HG02763 (cell line): ENCODE measurements around the gene ZNF592.

Source experiments
- ATAC-seq: cut with Tn5 transposase; IDR thresholded peaks from one replicate; pipeline ENCODE4 v1.9.1; 2021; ENCODE audit warnings: mild to moderate bottlenecking, moderate library complexity; ENCODE audit not compliant: unreplicated experiment

The ZNF592 gene

DNA sequence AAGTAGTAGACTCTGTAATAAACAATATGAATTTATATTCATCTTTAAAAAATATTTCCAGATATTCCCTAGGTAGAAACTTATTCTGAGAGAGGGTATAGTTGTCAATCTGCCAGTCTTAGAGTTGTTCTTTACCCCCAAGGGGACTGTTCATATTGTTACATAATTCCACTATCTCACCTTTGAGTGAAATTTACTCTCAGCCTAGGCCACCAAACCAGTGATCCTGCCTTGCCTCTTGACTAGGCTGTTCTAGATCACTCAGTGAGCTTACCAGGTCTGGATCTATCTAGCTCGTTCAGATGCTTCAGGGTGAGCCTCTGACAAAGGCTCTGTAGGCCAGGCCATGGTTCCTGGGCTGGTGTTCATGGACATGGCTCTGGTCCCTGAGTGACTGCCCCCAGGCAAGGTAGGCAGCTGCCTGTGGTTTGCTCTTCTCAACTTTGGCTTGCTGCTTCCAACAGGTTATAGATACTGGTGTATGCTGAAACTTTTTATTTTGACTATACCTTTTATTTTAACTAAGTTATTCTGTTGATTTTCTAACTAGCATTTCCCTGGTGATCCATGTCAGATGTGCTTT lies 27.6 kb downstream of the ZNF592 start:
- no peak for ATAC-seq

DNA sequence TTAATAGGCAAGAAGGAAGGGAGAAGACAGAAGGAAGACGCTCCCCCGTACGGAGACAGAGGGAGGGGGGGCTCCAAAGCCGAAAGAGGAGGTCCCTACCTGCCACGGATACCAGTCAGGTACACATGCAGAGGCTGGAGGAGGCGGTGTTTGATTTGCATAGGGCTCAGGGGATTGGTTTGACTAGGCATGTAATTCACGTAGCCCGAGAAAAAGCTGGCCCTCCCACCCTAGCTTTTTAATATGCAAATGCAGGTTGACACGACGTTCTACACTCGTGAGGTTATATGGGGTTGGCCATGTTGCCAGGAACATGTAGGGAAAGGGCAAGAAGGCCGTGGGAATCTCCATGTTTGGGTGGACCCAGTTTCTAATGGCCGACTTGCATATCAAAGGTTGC lies 29.8 kb downstream of the ZNF592 start:
- no peak for ATAC-seq

DNA sequence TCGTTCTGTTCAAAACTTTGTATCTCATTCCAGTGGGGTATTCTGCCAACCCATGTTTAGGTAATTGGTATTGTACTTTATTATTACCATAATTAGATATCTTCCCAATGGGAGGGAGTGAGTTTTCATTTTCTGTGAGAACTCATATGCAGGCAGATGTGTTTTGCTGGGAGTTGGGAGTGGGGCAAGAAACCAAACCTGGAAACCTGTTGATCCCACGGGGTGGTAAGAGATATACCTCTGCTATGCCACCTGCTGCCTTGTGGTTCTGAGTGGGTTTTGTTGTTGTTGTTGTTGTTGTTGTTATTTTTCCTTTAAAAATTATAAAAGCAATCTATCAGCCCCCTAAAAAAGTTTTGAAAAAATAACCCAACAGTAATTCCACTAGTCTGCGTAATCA lies 32.1 kb downstream of the ZNF592 start:
- no peak for ATAC-seq

DNA sequence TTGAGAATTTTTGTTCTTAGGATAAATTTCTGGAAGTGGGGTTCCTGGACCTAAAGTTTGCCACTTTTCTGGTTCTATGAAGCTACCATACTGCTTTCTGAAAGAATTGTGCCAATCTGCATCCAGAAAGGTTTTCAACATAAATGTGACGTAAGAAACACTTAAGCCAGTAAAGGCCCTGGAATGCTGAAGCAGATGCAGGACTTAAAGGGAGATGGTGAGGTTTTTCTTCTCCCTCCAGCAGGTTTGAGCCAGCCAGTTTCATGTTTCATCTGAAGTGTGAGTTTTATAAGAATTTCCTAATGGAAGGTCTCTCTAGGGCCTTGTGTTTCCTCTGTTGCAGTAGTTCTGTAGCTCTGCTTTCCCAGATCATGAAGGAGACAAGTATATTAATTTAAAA lies 33.1 kb downstream of the ZNF592 start:
- no peak for ATAC-seq

DNA sequence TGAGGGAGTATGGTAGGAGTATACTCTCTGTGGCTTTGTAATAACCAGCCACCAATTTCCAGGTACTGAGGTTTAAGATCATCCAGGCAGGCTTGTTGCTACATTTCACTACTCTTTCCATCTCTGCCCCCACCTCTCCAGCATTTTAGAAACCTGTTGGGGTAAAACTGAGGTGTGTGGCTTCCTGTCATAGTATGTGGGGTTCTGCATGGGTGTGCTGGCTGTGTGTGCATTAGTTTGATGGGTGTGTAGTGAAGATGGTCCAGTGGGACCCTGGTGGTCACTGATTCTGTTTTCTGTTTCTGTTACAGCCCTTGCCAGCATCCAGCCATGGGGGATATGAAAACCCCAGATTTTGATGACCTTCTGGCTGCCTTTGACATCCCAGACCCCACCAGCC lies 34.0 kb downstream of the ZNF592 start:
- ATAC-seq = no peak

DNA sequence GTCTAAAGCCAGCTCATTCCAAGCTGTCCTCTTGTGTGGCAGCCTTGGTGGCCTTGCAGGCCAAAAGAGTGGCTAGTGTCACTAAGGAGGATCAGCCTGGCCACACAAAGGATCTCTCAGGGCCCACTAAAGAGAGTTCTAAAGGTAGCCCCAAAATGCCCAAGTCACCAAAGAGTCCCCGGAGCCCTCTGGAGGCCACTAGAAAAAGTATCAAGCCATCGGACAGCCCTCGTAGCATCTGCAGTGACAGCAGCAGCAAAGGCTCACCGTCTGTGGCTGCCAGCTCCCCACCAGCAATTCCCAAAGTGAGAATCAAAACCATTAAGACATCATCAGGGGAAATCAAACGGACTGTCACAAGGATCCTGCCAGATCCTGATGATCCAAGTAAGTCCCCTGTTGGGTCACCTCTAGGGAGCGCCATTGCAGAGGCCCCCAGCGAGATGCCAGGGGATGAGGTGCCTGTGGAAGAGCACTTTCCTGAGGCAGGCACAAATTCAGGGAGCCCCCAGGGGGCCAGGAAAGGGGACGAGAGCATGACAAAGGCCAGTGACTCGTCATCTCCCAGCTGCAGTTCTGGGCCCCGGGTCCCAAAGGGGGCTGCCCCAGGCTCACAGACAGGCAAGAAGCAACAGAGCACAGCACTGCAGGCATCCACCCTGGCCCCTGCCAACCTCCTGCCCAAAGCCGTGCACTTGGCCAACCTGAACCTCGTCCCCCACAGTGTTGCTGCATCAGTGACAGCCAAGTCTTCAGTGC lies 35.3 kb downstream of the ZNF592 start:
- no peak for ATAC-seq

DNA sequence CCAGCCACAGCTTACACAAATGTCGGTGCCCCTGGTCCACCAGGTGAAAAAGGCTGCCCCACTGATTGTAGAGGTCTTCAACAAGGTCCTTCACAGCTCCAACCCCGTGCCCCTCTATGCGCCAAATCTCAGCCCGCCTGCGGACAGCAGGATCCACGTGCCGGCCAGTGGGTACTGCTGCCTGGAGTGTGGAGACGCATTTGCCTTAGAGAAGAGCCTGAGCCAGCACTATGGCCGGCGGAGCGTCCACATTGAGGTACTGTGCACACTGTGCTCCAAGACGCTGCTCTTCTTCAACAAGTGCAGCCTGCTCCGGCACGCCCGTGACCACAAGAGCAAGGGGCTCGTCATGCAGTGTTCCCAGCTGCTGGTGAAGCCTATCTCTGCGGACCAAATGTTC lies 35.9 kb downstream of the ZNF592 start:
- ATAC-seq = no peak

DNA sequence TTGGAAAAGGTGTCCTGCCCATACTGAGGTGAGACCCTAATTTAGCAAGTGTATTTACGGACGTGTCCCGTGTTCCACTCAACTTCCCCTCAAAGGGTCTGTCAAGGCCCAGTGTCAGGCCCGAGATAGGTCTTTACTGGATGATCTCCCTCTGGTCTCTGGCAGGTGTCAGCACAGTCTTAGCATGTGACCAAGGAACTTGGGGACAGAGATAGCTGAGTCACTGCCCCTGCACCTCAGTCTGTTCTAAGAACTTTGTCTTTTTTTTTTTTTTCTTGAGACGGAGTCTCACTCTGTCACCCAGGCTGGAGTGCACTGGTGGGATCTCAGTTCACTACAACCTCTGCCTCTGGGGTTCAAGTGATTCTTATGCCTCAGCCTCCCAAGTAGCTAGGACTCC lies 36.7 kb downstream of the ZNF592 start:
- ATAC-seq = no peak

DNA sequence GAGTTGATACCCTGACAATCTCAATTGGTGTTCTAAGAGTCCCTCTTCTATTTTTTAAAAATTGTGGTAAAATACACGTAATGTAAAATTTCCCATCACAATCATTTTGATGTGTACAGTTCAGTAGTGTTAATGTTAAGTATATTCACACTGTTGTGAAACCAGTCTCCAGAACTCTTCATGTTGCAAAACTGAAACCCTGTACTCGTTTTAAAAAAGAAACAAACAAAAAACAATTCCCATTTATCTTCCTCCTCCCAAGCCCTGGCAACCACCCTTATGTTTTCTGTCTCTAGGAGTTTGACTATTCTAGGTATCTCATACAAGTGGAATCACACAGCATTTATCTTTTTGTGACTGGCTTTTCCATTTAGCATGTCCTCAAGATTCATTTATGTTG lies 40.1 kb downstream of the ZNF592 start:
- ATAC-seq = no peak

DNA sequence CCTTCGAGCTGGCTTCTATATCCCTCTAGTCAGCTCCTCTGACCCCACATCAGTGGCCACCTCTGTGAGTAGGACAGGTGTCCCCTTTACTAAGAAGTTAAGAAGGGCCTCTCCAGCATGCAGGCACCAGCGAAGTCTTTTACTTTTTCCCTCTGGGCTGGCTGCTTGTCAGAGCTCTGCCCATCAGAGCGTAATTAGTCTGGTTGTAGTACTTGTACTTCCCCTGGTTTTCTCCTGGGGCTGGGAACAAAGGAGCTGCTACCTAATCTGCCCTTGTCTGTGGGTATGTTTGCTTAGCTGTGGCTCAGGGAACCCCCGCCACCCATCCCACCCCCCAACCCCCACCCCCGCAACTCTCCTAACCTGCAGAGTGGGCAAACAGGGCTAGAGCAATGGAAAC lies 41.4 kb downstream of the ZNF592 start:
- no peak for ATAC-seq

DNA sequence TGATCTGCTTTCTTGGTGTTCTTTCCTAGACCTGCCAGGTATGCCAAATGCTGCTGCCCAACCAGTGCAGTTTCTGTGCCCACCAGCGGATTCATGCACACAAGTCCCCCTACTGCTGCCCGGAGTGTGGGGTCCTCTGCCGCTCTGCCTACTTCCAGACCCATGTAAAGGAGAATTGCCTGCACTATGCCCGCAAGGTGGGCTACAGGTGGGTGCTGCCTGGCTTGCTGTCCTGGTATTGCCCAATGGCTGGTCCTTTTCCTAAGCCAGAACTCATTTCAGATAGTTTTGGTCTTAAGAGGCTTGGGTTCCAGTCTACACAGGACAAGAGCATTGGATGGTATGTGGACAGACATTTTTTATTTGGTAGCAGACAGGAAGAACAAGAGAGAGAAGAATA lies 42.3 kb downstream of the ZNF592 start:
- ATAC-seq = no peak

DNA sequence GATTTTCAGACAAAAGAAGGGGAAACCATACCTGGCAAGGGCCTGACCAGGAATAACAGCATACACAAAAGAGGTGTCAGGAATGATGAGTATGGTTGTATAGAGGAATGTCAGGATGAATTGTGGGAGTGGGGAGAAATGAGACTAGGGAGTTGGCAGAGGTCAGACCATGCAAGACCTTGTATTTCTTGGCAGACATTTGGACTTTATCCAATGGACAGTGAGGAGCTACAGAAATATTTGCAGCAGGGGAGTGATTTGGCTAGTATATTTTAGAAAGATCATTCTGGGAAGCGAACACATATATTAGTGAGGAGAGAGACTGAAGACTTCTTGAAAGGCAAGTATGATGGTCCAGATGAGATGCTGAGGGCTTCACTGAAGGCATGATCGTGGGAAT lies 43.4 kb downstream of the ZNF592 start:
- no peak for ATAC-seq

DNA sequence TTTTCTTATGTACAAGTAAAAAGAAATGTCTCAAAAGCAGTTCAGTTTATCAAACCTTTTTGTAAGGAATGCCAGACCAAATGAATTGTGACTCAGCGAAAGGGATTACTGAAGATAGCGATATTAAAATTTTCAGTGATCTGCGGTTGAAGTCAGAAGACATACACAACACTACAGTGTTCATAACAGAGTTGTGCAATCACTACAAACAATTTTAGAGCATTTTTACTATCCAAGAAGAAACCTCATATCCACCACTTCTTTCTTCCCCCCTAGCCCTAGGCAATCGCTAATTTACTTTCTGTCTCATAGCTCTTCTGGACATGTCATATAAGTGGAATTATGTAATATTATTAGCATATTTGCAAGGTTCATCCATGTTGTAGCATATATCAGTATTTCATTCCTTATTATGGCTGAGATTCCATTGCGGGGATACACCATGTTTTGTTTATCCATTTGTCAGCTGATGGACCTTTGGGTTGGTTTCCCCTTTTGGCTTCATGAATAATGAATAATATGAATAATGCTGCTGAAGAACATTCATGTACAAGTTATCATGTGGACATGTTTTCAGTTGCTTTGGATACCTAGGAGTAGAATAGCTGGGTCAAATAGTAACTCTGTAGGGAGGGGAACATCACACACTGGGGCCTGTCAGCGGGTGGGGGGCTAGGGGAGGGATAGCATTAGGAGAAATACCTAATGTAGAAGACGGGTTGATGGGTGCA lies 45.2 kb downstream of the ZNF592 start:
- no peak for ATAC-seq

DNA sequence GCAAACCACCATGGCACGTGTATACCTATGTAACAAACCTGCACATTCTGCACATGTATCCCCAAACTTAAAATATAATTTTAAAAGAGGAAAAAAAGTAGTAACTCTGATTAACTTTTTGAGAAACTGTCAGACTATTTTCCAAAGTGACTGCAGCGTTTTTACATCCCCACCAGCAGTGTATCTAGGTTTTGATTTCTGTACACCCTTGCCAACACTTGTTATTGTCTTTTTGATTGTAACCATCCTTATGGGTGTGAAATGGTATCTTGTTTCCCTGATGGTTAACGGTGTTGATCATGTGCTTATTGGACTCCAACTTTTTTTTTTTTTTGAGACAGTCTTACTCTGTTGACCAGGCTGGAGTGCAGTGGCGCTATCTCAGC lies 45.8 kb downstream of the ZNF592 start:
- ATAC-seq = no peak

DNA sequence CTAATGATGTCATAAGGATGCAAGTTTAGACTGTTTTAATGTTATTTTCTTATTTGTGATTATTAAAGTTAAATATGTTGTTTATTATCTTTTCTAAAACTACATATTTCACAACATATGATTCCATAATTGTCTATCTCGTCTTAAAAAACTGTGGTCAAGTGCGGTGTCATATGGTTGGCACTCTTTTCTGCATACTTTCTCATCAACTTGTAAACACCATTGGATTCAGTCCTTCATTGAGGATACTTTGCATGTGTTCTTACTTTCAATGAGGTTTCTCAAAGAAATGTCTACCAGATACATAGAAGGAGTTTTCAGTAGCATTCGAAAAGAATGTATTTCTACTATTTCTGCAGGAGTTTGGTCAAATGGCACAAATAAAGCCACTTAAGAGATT lies 46.8 kb downstream of the ZNF592 start:
- no peak for ATAC-seq

DNA sequence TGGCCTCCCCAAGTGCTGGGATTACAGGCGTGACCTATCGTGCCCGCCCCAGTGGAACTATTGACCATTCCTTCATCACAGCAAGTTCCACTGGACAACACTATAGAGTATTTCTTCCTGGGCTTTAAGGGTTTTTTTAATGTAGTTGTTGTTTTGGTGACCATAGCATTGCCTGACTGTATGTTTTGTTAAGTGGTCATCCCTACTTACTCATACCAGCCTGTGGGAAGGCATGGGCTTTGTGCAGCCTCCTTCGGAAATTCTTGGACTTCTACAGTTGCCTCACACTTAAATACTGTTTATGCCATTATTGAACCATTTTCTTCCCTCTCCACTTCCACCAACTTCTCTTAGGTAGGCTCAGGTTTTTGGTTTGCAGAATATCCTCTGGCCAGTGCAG lies 48.8 kb downstream of the ZNF592 start:
- no peak for ATAC-seq

DNA sequence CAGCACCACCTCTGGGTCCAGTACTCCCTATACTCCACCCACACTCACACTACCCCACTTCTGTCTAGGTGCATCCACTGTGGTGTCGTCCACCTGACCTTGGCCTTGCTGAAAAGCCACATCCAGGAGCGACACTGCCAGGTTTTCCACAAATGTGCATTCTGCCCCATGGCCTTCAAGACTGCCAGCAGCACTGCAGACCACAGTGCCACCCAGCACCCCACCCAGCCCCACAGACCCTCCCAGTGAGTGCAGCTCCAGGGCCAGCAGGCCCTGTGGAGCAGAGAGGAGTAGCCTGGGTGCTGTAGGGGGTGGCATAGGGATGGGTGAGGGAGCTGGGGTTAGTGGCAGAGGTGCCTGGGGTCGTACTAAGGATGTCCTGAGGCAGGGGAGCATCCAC lies 49.4 kb downstream of the ZNF592 start:
- no peak for ATAC-seq

DNA sequence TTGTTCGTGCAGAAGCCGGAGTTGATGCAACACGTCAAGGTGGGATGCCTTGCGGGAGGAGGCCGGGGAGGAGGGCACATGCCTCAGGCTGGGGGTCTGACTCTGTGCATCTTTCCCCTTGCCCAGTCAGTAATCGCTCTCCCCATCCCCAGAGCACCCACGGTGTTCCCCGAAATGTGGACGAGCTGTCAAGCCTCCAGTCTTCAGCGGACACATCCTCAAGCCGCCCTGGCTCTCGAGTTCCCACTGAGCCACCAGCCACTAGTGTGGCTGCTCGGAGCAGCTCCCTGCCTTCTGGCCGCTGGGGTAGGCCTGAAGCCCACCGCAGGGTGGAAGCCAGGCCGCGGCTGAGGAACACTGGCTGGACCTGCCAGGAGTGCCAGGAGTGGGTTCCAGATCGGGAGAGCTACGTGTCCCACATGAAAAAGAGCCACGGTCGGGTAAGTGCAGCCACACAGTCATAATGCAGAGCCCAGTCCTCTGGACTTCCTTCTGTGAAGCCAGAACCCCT lies 50.1 kb downstream of the ZNF592 start:
- no peak for ATAC-seq

DNA sequence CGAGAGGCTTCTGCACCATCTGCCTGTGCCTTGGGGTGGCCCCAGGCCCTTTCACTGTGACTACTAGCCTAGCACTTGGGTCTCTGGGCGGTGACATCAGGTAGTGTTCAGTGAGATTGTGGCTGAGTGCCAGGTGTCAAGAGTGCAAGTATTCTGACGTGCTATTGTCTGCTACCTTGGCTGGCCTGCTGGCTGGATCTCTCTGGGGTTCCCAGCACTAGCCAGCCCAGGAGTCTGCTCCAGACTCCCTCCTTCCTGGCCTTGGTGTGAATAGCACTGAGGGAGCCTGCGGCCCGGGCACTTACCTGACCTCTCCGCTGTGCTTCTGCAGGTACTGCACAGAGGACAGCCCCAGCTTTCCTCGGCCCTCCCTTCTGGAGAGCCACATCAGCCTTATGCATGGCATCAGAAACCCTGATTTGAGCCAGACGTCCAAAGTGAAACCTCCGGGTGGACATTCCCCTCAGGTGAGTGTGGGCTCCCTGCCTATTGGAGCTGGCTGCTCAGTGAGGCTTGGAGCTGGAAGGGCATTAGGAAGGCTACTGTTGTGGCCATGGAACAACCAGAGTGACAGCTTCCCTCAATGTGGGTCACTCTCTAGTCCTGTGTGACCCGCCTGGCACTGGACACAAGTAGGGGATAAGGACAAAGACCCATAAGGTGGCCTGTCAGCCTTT lies 51.3 kb downstream of the ZNF592 start:
- no peak for ATAC-seq

DNA sequence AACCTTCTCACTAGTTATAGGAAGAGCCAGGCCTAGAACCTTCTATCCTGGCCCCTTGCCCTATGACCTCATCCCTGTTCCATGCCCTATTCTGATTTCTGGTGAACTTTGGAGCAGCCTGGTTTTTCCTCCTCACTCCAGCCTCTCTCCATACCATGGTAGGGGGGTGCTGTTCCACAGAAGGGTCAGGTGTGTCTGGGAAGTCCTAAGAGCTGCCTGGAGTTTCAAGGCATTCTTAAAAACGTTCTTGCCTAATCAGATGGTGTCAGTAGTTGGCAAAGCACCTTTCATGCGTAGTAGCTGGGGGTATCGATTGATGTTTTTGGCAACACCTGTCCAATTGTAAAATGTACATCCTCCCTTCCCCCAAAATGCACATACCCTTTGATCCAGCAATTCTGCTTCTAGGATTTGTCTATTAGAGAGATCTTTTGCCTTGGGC lies 52.0 kb downstream of the ZNF592 start:
- no peak for ATAC-seq
